Heart left ventricle (tissue), 13 donors: ENCODE data around the gene TBCE.

Source experiments
- POLR2A ChIP-seq, 2 donors: fragments of 450-650 bp; IDR thresholded peaks; one replicate each; pipeline ENCODE4 v1.6.1; 2017; ENCODE audit warnings: antibody characterized with exemption in 2 of 2, mild to moderate bottlenecking in 2 of 2, moderate library complexity in 2 of 2
- TF ChIP-seq, protein P1 (sequence below), 12 donors: fragments of 200-600 bp; sonication (generic) in 4 of 12; IDR thresholded peaks; one replicate each; pipeline versions ENCODE4 v1.5.0 to v1.8.0; 2018 to 2022; ENCODE audit warnings: antibody characterized with exemption in 12 of 12, mild to moderate bottlenecking in 5 of 12
- donor health status: ischemic (EF 13 %, LVEDD 7.1; RV severe dilation, severe dysfunction).
- donor health status: DM: no; HTN: yes; CAD: no.
- donor health status: DM: no; HTN: no; CAD: no.
- donor health status: ischemic (EF 25% LVEDD 6.9; RV normal size, moderate dysfunction).
- donor health status: ischemic (EF 25% LVEDD 5.7; RV mildly dilated, moderate dysfunction).
- donor health status: ischemic (EF 35%, LVEDD 5.7; RV mildly dilated, moderate dysfunction).
- donor health status: nonischemic (EF 11% LVEDD 7.7; RV severe dilation, severe dysfunction).
- donor health status: DM: yes; HTN: yes; CAD: no.
- donor health status: PGD.
- donor health status: ischemic (EF 29% LVEDD 5.4; RV normal size, mild dysfunction).
- donor health status: nonischemic (EF 23%, LVEDD 6.1; RV moderate dilation, normal function).

DNA sequence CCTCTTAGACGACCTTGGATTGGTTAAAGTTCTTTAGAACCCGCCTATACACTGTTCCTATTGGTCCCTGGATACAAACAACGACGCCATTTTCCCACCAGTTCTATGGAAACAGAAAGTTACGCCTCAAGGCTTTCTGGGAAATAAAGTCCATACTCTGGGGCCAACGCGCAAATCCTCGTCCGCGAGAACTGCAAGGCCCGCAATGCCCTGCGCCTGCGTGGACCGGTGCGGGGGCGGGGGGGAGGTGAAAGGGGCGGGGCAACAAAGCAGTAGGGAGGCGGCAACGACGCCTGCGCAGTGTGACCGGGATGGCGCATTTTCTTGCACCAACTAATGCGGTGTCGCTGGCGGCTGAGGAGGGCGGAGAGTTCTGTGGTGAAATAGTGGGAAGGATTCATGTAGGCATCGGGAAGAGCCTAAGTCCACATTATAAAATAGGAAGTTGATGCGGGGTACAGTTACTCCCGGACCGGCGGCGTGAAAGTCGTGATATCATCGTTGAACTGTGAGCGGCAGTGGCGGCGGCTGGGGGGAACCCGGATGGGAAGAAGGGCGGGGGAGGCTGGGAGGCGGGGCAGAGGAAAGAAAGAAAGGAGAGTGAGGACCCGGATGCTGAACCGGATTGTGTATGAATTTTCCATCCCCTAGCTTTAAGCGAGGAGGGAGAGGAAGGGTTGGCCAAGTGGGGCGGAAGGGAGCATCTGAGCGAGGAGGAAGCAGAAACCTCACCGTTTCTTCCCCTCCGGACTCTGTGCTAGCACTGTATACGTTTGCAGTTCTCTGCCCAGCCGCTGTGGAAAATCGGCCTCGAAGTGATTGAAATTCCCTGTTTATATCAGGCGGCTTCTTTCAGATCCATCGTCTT is 38.7 kb upstream of the TBCE start, which contains the start of gene GGPS1:
- TF ChIP-seq, protein P1, sequence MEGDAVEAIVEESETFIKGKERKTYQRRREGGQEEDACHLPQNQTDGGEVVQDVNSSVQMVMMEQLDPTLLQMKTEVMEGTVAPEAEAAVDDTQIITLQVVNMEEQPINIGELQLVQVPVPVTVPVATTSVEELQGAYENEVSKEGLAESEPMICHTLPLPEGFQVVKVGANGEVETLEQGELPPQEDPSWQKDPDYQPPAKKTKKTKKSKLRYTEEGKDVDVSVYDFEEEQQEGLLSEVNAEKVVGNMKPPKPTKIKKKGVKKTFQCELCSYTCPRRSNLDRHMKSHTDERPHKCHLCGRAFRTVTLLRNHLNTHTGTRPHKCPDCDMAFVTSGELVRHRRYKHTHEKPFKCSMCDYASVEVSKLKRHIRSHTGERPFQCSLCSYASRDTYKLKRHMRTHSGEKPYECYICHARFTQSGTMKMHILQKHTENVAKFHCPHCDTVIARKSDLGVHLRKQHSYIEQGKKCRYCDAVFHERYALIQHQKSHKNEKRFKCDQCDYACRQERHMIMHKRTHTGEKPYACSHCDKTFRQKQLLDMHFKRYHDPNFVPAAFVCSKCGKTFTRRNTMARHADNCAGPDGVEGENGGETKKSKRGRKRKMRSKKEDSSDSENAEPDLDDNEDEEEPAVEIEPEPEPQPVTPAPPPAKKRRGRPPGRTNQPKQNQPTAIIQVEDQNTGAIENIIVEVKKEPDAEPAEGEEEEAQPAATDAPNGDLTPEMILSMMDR (IDR thresholded peaks at IDR 0.05) = peak in 1 of 12 donors; percentile 4
- peak in 1 of 2 donors; percentile 78 for TF ChIP-seq POLR2A (IDR thresholded peaks at IDR 0.05)
